ENCODE measurements around the gene ROBO2. TPM values are rescaled to one million over a fixed set of nuclear protein-coding genes. Genes with fewer than 3 reads are reported as not detected.

Gene ROBO2
- total RNA-seq, 2 experiments from 2014 or later: not detected

GRCh38 chr3:77323626-77324025, 283.7 kb downstream of the ROBO2 start:
- Mint-ChIP-seq H3K27ac (no peak overlapping the region), H3K9me3 (no peaks in the 10 kb centered on the region)
- DNase-seq: no peak

GRCh38 chr3:77324105-77324504, 284.2 kb downstream of the ROBO2 start:
- Mint-ChIP-seq H3K4me3 (no peak overlapping the region), H3K9me3 (no peaks in the 10 kb centered on the region), H3K36me3 (no peaks in the 10 kb centered on the region), H3K4me1 (no peaks in the 10 kb centered on the region), H3K27ac (no peak overlapping the region), H3K27me3 (no peaks in the 10 kb centered on the region)
- DNase-seq: no peak

More at GRCh38 chr3:77323626-77324025, 283.7 kb downstream of the ROBO2 start:
- Mint-ChIP-seq H3K27me3 (no peaks in the 10 kb centered on the region), H3K36me3 (no peaks in the 10 kb centered on the region), H3K4me3 (no peak overlapping the region), H3K4me1 (no peaks in the 10 kb centered on the region)

- Mint-ChIP-seq H3K9me3 (no peaks in the 10 kb centered on the region), H3K36me3 (no peaks in the 10 kb centered on the region), H3K4me1 (no peaks in the 10 kb centered on the region), H3K27me3 (no peaks in the 10 kb centered on the region), H3K4me3 (no peak overlapping the region), H3K27ac (no peak overlapping the region)
- DNase-seq: no peak
These were observed 285.4 kb downstream of the ROBO2 start for GRCh38 chr3:77325280-77325679.

- H3K4me3 Mint-ChIP-seq: no peak overlapping the region
- H3K9me3 Mint-ChIP-seq: no peaks in the 10 kb centered on the region
- H3K27me3 Mint-ChIP-seq: no peaks in the 10 kb centered on the region
- no peak overlapping the region for H3K27ac Mint-ChIP-seq
- H3K4me1 Mint-ChIP-seq: no peaks in the 10 kb centered on the region
- H3K36me3 Mint-ChIP-seq: no peaks in the 10 kb centered on the region
- no peak for DNase-seq
These were observed 285.8 kb downstream of the ROBO2 start for GRCh38 chr3:77325702-77326101.

- Mint-ChIP-seq H3K36me3 (no peaks in the 10 kb centered on the region), H3K4me3 (no peak overlapping the region), H3K27ac (no peak overlapping the region), H3K9me3 (no peaks in the 10 kb centered on the region), H3K27me3 (no peaks in the 10 kb centered on the region), H3K4me1 (no peaks in the 10 kb centered on the region)
- DNase-seq: no peak
These were observed 286.7 kb downstream of the ROBO2 start for GRCh38 chr3:77326586-77326985.

GRCh38 chr3:77328690-77329089, 288.8 kb downstream of the ROBO2 start:
- H3K27ac Mint-ChIP-seq: no peak overlapping the region
- H3K4me3 Mint-ChIP-seq: no peak overlapping the region
- no peaks in the 10 kb centered on the region for H3K36me3 Mint-ChIP-seq
- no peaks in the 10 kb centered on the region for H3K27me3 Mint-ChIP-seq
- no peaks in the 10 kb centered on the region for H3K4me1 Mint-ChIP-seq
- H3K9me3 Mint-ChIP-seq: no peaks in the 10 kb centered on the region
- DNase-seq: no peak

GRCh38 chr3:77329116-77329515, 289.2 kb downstream of the ROBO2 start:
- no peaks in the 10 kb centered on the region for H3K36me3 Mint-ChIP-seq
- H3K4me1 Mint-ChIP-seq: no peaks in the 10 kb centered on the region
- no peaks in the 10 kb centered on the region for H3K9me3 Mint-ChIP-seq
- no peak overlapping the region for H3K27ac Mint-ChIP-seq
- no peak overlapping the region for H3K4me3 Mint-ChIP-seq
- no peak for DNase-seq
- no peaks in the 10 kb centered on the region for H3K27me3 Mint-ChIP-seq

GRCh38 chr3:77338195-77338594, 298.3 kb downstream of the ROBO2 start:
- Mint-ChIP-seq H3K4me3 (no peak overlapping the region), H3K27me3 (no peaks in the 10 kb centered on the region), H3K27ac (no peak overlapping the region)

GRCh38 chr3:77342027-77342426, 302.1 kb downstream of the ROBO2 start:
- no peaks in the 10 kb centered on the region for H3K4me1 Mint-ChIP-seq
- no peak overlapping the region for H3K4me3 Mint-ChIP-seq
- no peaks in the 10 kb centered on the region for H3K9me3 Mint-ChIP-seq
- no peaks in the 10 kb centered on the region for H3K36me3 Mint-ChIP-seq
- H3K27ac Mint-ChIP-seq: no peak overlapping the region
- DNase-seq: no peak
- H3K27me3 Mint-ChIP-seq: no peaks in the 10 kb centered on the region

More at GRCh38 chr3:77338195-77338594, 298.3 kb downstream of the ROBO2 start:
- H3K4me1 Mint-ChIP-seq: no peaks in the 10 kb centered on the region
- H3K36me3 Mint-ChIP-seq: no peaks in the 10 kb centered on the region
- H3K9me3 Mint-ChIP-seq: no peaks in the 10 kb centered on the region
- no peak for DNase-seq

- no peaks in the 10 kb centered on the region for H3K27me3 Mint-ChIP-seq
- DNase-seq: no peak
- H3K9me3 Mint-ChIP-seq: peaks cover 3% of the 10 kb centered on the region
- no peak overlapping the region for H3K4me3 Mint-ChIP-seq
- H3K36me3 Mint-ChIP-seq: no peaks in the 10 kb centered on the region
- H3K4me1 Mint-ChIP-seq: no peaks in the 10 kb centered on the region
- no peak overlapping the region for H3K27ac Mint-ChIP-seq
These were observed 302.8 kb downstream of the ROBO2 start for GRCh38 chr3:77342688-77343087.

- no peak for DNase-seq
- no peaks in the 10 kb centered on the region for H3K36me3 Mint-ChIP-seq
- H3K4me1 Mint-ChIP-seq: no peaks in the 10 kb centered on the region
- no peak overlapping the region for H3K4me3 Mint-ChIP-seq
- H3K27ac Mint-ChIP-seq: no peak overlapping the region
- peaks cover 3% of the 10 kb centered on the region for H3K9me3 Mint-ChIP-seq
- H3K27me3 Mint-ChIP-seq: no peaks in the 10 kb centered on the region
These were observed 305.1 kb downstream of the ROBO2 start for GRCh38 chr3:77345009-77345408.

- DNase-seq: no peak
- H3K27ac Mint-ChIP-seq: no peak overlapping the region
- no peaks in the 10 kb centered on the region for H3K4me1 Mint-ChIP-seq
- H3K27me3 Mint-ChIP-seq: no peaks in the 10 kb centered on the region
- no peak overlapping the region for H3K4me3 Mint-ChIP-seq
- no peaks in the 10 kb centered on the region for H3K36me3 Mint-ChIP-seq
- peaks cover 3% of the 10 kb centered on the region for H3K9me3 Mint-ChIP-seq
These were observed 308.5 kb downstream of the ROBO2 start for GRCh38 chr3:77348244-77348855.

GRCh38 chr3:77354958-77355357, 315.1 kb downstream of the ROBO2 start:
- no peak for DNase-seq
- Mint-ChIP-seq H3K4me3 (no peak overlapping the region), H3K36me3 (no peaks in the 10 kb centered on the region), H3K27me3 (no peaks in the 10 kb centered on the region), H3K4me1 (no peaks in the 10 kb centered on the region), H3K9me3 (peaks cover 6% of the 10 kb centered on the region), H3K27ac (no peak overlapping the region)

GRCh38 chr3:77362936-77363335, 323.0 kb downstream of the ROBO2 start:
- H3K27me3 Mint-ChIP-seq: no peaks in the 10 kb centered on the region
- no peaks in the 10 kb centered on the region for H3K4me1 Mint-ChIP-seq
- H3K4me3 Mint-ChIP-seq: no peak overlapping the region
- no peak overlapping the region for H3K27ac Mint-ChIP-seq
- peaks cover 14% of the 10 kb centered on the region for H3K9me3 Mint-ChIP-seq
- no peak for DNase-seq
- H3K36me3 Mint-ChIP-seq: no peaks in the 10 kb centered on the region

GRCh38 chr3:77365152-77365551, 325.3 kb downstream of the ROBO2 start:
- Mint-ChIP-seq H3K4me3 (no peak overlapping the region), H3K9me3 (peaks cover 12% of the 10 kb centered on the region), H3K27me3 (no peaks in the 10 kb centered on the region), H3K36me3 (no peaks in the 10 kb centered on the region), H3K27ac (no peak overlapping the region), H3K4me1 (no peaks in the 10 kb centered on the region)
- no peak for DNase-seq

GRCh38 chr3:77370413-77370812, 330.5 kb downstream of the ROBO2 start:
- Mint-ChIP-seq H3K4me3 (no peak overlapping the region), H3K9me3 (peaks cover 1% of the 10 kb centered on the region), H3K27me3 (no peaks in the 10 kb centered on the region), H3K36me3 (no peaks in the 10 kb centered on the region), H3K4me1 (no peaks in the 10 kb centered on the region), H3K27ac (no peak overlapping the region)
- no peak for DNase-seq
